G401.6 (cell line): ENCODE data around the gene ADARB1.

Source experiments
- FAIRE-seq: peaks from 2 replicates; lab custom pipeline; 2012; peaks lifted over from hg19 to GRCh38; lab: Jason Lieb, UNC

Gene ADARB1

GRCh38 chr21:45152265-45152746 is 77.9 kb downstream of the ADARB1 start:
- no peak for FAIRE-seq

- FAIRE-seq: no peak
Observed at GRCh38 chr21:45153358-45154318, 79.3 kb downstream of the ADARB1 start.

- no peak for FAIRE-seq
Observed at GRCh38 chr21:45154511-45155508, 80.4 kb downstream of the ADARB1 start.

GRCh38 chr21:45155910-45156309 is 81.5 kb downstream of the ADARB1 start:
- FAIRE-seq: no peak

- FAIRE-seq: no peak
Observed at GRCh38 chr21:45156459-45156858, 82.1 kb downstream of the ADARB1 start.

- no peak for FAIRE-seq
Observed at GRCh38 chr21:45157932-45158331, 83.6 kb downstream of the ADARB1 start.

GRCh38 chr21:45158491-45159423 is 84.4 kb downstream of the ADARB1 start:
- no peak for FAIRE-seq

GRCh38 chr21:45160198-45160597 is 85.8 kb downstream of the ADARB1 start:
- no peak for FAIRE-seq

GRCh38 chr21:45161038-45161945 is 86.9 kb downstream of the ADARB1 start:
- no peak for FAIRE-seq

- no peak for FAIRE-seq
Observed at GRCh38 chr21:45162115-45162514, 87.7 kb downstream of the ADARB1 start.

- FAIRE-seq: no peak
Observed at GRCh38 chr21:45162809-45163208, 88.4 kb downstream of the ADARB1 start.

- FAIRE-seq: no peak
Observed at GRCh38 chr21:45163413-45164123, 89.2 kb downstream of the ADARB1 start.

- FAIRE-seq: no peak
Observed at GRCh38 chr21:45164124-45164511, 89.7 kb downstream of the ADARB1 start.

GRCh38 chr21:45164838-45165237 is 90.5 kb downstream of the ADARB1 start:
- no peak for FAIRE-seq

- no peak for FAIRE-seq
Observed at GRCh38 chr21:45166931-45167330, 92.6 kb downstream of the ADARB1 start.

GRCh38 chr21:45167796-45168222 is 93.4 kb downstream of the ADARB1 start:
- no peak for FAIRE-seq

- no peak for FAIRE-seq
Observed at GRCh38 chr21:45168522-45168921, 94.1 kb downstream of the ADARB1 start.

- no peak for FAIRE-seq
Observed at GRCh38 chr21:45169001-45169400, 94.6 kb downstream of the ADARB1 start.

- no peak for FAIRE-seq
Observed at GRCh38 chr21:45169682-45170081, 95.3 kb downstream of the ADARB1 start.

- FAIRE-seq: no peak
Observed at GRCh38 chr21:45170987-45171386, 96.6 kb downstream of the ADARB1 start.
